ENCODE results near the gene EED.
A peak's percentile ranks its signal among the peaks of the same experiment; 100 is the strongest.
"Not testable (repeated sequence)": the region's sequence is repeated elsewhere in the genome, so short reads cannot be mapped to it uniquely, and the experiment has no call there.

The EED gene

GRCh38 chr11:86251345-86251744, 6.8 kb downstream of the EED start:
- DNase-seq, result no peak

DNA sequence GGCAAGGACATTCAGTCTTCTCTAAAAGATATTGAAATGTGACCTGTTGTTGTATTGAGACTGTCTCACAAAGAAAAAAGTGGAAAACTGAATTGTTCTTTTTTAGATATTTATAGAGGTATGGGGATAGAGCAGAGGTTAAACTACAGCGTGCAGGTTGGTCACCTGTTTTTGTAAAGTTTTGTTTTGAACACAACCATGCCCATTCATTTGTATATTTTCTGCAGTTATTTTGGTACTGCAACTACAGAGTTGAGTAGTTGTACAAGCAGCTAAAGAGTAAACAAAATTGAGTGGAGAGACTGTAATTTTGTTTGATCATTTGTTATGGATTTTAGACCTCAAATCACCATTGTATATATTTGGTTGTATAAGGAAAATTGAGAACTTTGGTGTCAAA, 11.3 kb downstream of the EED start:
- DNase-seq, result no peak

GRCh38 chr11:86256608-86257007, 12.1 kb downstream of the EED start:
- DNase-seq, result no peak

GRCh38 chr11:86257446-86257845, 12.9 kb downstream of the EED start:
- no peak for DNase-seq

DNA sequence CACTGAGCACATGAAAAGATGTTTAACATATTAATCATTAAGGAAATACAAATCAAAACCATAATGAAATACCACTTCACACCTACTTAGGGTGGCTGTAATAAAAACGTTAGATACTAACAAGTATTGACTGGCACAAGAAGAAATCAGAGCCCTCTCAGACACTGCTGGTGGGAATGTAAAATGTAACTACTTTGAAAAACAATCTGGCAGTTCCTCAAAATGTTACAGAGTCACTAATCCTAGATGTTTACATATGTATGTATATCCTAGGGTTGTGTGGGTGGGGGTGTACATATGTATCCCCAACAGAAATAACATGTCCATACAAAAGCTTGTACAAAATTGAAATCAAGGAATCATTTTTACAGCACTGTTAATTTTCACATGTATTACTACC, 15.2 kb downstream of the EED start:
- no peak for DNase-seq

- DNase-seq, result no peak
Measured at GRCh38 chr11:86261328-86261727, 16.8 kb downstream of the EED start.

GRCh38 chr11:86262387-86262786, 17.8 kb downstream of the EED start:
- DNase-seq, result no peak

DNA sequence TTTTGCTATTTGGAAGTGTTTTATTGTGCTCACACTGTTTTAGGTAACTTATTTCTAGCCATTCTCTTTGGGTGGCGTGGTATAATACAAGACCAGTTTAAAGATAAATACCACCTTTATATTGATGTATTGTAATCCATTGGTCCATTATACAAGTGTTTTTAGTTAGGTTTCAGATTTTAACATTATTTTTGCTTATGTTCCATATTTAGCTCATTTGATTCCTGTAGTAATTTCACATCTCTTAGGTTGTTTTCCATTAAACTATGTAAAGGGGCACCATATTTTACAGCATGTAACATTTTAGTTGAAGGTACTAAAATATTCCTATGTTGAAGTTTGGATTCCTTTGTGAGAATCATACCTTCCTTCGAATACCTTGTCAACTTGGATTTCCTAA, 20.1 kb downstream of the EED start:
- DNase-seq, result no peak

GRCh38 chr11:86265194-86265593, 20.6 kb downstream of the EED start:
- no peak for DNase-seq

DNA sequence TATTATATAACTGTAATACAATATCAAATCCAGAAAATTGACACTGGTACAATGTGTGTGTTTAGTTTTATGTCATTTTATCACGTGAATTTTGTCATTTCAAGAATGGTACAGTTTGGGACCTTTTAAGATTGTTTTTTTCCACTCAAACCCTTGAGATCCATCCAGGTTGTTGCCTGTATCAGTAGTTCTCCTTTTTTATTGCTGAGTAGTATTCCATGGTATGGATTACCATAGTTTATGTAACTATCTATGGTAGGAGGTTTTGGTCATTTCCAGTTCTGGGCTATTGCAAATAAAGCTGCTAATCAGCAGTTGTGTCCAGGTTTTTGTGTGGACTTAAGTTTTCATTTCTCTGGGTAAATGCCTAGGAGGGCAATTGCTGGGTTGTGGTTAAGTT, 25.1 kb downstream of the EED start:
- no peak for DNase-seq

DNA sequence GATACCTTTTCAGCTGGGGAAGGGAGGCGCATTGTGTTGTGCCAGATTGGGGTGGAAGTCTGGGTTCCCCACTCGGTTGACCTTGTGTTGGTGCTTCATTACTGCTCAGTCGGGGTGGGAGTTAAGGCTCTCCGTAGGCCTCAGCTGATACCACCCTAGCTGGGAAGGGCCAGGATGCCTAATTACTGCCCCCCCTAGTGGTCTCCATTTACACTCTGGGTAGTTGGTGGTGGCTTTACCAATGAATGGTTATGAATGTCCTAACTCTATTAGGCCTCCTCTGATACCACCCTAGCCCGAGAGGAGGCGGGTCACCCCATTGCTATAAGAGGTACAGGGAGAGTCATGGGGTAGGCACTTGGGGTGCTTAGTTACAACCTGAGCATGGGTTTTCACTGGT, 29.9 kb downstream of the EED start:
- no peak for DNase-seq

- no peak for DNase-seq
Measured at GRCh38 chr11:86274999-86275398, 30.4 kb downstream of the EED start.

DNA sequence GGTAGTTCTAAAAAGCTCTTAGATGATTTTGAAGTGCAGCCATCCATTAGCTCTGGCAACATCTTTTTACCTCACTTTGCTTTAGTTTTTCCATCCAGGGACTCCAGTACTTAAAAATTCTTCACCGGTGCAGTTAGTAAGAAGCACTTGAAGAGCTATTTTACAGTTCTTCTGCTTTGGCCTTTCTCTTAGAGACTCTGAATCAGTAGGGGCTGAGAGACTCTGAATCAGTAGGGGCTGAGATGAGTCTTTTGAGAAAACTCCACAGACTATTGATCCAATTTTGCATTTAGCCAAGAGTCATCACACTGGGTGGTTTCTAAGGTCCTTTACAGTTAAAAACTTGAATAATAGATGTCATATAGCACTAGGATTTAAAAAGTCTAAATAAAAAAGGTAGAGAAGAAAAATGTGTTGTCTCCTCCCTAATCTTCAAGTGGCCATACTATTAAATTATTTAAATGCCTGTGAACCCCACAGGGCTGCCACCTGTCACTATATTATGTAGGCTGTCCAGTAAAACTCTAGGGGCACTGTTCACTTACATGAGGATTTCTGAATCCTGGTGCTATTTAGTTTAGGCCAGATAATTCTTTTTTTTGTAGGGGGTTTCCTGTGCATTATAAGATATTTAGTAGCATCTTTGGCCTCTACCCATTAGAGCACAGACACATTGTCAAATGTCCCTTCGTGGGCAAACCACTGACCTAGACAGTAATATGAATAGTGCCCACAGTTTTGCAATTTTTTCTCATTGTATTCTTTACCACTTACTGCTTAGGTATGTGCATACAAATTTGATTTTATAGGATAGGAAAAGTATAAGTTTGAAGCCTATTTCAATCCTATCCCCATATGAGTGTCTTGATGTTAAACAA, 31.2 kb downstream of the EED start:
- no peak for DNase-seq

DNA sequence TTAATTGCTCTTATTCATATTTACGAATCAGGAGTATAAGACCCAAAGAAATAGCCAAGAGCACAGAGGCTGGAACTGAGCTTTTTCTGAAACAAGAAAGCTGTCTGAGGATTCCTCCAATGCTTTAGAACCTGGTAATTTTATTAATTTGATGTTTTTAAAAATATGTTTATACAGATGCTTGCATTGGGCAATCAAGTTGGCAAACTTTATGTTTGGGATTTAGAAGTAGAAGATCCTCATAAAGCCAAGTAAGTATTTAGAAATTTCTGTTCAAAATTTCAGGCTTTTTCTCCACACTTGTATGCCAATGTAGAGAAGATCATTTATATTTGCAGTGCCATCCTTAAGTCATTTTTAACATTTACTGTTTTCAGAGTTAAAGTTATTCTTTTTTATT, 33.2 kb downstream of the EED start:
- no peak for DNase-seq

DNA sequence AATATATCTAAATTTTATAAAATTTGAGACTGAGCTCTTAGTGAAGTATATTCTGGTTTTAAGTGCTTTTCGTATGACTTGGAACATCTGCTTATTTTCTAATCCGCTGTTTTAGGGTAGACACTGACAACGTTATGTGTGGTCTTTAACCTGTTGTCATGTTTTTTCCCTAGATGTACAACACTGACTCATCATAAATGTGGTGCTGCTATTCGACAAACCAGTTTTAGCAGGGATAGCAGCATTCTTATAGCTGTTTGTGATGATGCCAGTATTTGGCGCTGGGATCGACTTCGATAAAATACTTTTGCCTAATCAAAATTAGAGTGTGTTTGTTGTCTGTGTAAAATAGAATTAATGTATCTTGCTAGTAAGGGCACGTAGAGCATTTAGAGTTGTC, 33.7 kb downstream of the EED start:
- DNase-seq, result no peak

GRCh38 chr11:86279747-86280146, 35.2 kb downstream of the EED start:
- DNase-seq, result no peak

- DNase-seq, result no peak
Measured at GRCh38 chr11:86287468-86287796, 42.9 kb downstream of the EED start.

DNA sequence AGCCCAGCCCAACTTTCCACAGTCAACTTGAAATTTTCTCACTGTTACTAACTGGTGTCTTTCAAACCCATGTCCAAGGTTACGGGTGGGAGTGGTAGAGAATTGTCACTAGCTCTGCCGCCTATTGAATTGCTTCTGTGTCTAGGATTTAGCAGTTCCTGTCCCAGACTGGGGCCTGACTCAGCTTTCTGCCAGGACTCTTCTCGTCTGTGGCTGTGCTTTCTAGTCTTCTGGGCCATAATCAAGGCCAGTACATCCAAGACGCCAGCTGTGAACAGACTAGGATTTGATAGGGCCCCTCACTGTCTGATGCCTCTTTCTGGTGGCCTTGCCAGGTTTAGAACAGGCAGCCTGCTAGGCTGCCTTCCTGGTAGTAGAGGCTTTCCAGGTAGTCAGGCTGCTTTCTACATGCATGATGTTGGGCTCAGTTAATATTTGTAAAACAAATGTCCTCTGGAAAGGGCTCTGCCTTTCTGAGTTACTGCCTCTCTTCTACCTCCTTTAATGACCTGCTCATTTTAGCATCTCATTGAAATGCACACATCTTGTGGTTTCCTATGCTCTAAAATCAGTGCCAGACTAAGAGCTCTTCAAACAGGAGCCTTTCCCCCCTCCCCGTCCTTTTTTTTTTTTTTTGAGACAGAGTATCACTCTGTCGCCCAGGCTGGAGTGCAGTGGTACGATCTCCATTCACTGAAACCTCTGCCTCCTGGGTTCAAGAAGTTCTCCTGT, 44.4 kb downstream of the EED start:
- peak; percentile 64 for DNase-seq

GRCh38 chr11:86289508-86290280, 45.1 kb downstream of the EED start:
- not testable (repeated sequence) for DNase-seq

DNA sequence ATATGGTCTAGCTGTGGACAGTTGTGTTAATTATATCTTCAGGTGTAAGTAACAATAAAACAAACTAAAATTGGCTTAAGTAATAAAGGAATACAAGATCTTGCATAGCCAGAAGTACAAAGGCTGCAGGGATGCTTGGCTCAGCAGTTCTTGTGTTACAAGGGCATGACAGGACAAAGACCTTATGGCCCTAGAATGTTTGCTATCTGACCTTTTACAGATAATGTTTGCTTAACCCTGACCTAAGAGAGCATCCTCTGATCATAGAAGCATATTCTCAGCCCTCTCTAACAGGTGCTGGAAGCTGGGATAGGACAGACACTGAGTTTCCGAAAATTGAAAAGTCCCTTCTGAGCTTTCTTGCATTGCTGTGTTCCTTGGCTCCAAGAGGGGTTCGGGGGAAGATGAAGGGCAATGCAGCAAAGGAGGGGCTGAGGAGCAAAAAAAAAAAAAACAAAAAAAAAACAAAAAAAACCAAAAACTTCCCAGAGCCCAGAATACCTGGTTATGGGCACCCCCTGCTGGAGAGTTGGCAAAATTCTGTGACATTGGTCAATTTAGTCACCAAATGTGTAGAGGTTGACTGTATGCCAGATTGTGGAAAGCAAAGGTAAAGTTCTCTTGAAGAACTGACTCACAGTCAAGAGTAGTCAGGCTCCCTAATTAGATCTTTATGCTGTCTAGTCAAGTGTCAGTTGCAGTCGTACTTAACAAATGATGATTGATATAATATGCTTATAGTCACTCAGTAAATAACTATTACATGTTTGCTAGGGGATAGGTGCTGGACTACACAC, 47.1 kb downstream of the EED start:
- peak; percentile 87 for DNase-seq

- DNase-seq, result peak; percentile 80
Measured at GRCh38 chr11:86292912-86293616, 48.5 kb downstream of the EED start.

DNA sequence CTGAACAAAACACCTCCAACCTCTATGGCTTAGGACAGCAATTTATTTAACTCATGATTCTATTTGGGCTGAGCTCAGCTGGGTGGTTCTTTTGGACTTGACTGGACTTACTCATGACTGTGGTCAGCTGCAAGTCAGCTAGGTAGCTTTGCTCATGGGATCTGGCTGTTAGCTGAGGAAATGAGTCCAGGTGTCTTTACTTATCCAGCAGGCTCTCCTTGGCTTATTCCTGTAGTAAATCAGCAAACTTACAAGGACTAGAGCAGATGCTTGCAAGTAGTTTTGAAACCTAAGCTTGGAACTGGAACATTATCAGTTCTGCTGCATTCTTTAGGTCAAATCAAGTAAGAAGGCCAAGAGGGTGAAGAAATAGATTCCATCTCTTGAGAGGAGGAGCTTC, 49.5 kb downstream of the EED start:
- DNase-seq, result no peak

Data from activated effector memory CD4-positive, alpha-beta T cell treated with anti-CD3 and anti-CD28 coated beads, Interleukin-2, amount 50 U/mL, for 16 hours (primary cell).